Activated CD4-positive, alpha-beta T cell treated with anti-CD3 and anti-CD28 coated beads for 4 hours (primary cell): ENCODE results near the gene CHTOP.

Experiments
- DNase-seq, 2 donors: peaks; one replicate each; pipeline ENCODE4 v3.0.0-alpha.2; 2020

CHTOP gene

DNA sequence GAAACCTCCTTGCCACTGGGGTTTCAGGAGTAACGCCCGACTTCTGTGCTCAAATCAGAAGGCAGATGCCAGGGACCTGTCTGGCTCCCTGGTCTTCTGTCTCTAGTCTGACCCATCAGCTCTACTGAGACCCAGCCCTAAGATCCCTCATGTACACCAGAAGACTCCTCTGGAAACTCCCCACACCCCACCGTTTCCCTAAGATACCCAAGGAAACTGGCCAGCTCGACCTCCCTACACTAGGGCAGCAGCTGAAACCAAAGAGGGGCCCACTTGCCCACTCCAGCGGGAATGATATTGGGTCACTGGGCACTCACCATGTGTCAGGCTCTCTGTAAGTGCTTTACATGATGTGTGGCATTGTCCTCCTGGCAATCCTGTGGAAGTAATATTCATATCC lies 20.5 kb upstream of the CHTOP start:
- no peak for DNase-seq

DNA sequence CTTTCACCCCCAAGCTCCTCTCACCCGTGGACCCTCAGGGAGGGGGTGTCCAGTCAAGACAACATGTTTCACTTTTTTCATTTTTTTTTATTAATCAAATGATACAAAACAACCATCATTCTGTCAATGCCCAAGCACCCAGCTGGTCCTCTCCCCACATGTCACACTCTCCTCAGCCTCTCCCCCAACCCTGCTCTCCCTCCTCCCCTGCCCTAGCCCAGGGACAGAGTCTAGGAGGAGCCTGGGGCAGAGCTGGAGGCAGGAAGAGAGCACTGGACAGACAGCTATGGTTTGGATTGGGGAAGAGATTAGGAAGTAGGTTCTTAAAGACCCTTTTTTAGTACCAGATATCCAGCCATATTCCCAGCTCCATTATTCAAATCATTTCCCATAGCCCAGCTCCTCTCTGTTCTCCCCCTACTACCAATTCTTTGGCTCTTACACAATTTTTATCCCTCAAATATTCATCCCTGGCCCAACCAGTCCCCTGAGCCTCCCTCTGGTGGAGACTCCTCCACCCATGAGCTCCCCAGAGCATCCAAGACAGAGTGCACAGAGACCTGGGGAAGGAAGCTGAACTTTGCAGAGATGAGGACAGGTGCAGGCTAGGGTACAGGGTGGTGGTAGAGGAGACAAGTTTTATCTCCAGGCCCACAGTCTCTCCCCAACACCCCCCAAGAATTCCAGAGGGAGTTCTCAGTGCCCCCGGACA lies 19.5 kb upstream of the CHTOP start:
- DNase-seq, result no peak

DNA sequence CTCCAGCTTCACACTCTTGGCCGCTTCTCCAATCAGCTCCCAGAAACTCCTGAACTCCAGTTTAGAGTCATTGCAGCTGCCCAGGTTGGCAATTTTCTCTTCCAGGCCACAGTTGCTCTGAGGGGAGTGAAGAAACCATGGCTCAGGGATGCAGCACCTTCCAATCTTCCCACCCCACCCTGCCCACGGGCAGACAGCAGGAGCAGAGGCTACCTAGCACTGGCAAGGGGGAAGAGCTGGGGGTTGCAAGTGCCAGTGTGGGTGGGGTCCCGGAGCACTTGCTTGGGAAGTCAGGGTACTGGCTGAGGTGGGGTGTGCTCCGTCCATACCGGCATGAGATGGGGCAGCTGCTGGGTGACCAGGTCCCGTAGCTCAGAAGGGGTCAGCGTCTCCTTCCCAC lies 19.0 kb upstream of the CHTOP start:
- DNase-seq, result no peak

DNA sequence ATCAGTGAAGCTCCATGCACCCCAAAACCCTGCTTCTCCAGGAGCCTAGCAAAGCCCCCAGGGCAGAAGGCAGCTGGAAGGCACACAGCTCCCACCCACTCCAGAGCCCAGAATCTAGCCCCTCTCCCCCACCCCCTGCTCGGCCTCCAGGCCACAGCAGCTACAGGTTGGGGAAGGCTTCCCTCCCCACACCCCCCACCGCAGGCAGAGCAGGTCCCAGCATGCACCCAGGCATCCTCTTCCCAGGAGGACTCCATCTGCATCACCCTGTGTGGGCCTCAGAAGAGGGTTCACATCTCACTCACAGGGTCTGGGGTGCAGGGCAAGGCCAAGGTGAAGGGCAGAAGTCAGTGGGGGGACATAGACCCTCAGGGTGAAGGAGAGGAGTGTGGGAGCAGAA lies 18.5 kb upstream of the CHTOP start:
- DNase-seq, result no peak

DNA sequence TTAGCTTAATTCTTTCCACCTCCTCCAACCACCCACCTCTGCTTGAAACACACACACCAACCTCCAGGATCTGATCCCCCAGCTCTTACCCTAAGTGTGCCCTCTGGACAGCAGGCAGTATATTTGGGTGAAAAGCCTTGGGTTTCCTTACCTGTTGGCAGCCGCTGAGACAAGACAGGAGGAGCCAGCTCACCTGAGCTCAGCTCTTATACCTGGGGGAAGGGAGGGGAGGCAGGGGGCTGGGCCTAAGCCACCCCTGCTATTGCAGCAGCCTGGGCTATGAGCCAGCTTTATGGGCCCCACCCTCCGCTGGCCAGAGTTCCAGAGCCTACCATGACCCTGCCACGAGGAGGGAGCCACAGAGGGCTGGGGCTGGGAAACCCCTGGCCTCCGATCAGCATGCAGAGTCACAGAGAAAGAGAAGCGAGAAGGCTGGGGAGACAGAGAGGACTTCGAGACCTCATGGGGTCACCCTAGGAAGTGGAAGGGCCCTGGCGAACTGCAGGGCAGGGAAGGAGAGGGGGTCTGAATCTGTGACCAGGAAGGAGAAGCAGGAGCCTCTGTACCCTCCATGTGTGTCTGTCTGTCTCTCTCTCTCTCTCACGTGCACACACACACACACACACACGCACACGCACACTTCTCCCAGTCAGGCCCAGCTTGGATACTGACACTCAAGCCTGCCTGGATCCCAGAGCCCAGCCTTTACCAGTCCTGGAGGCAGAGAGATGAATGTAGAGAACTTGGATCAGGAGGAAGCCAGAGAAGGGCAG lies 17.5 kb upstream of the CHTOP start, which contains the start of gene S100A14:
TSS of gene S100A14 (minus strand) at position 182 of the 773 bp plus-strand sequence. CDS start 467 bp downstream, outside the sequence.
- no peak for DNase-seq

DNA sequence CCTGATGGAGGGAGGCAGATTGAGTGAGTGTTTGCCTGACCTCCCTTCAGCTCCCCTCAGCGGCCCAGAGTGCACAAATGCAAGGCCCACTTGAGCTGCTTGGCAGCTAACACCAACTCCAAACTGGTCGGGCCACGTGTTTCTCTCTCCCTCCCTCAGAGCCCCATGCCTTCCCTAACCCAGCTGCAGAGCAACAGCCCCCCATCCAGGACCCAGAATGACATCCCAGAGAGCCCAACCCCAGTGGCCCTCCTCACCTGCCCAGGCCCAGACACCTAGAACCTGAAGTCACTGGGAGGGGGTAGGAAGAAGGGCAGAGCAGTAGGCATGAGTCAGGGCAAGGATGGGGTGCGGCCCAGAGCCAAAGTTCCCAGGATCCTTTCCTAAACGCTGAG lies 17.0 kb upstream of the CHTOP start:
- no peak for DNase-seq

DNA sequence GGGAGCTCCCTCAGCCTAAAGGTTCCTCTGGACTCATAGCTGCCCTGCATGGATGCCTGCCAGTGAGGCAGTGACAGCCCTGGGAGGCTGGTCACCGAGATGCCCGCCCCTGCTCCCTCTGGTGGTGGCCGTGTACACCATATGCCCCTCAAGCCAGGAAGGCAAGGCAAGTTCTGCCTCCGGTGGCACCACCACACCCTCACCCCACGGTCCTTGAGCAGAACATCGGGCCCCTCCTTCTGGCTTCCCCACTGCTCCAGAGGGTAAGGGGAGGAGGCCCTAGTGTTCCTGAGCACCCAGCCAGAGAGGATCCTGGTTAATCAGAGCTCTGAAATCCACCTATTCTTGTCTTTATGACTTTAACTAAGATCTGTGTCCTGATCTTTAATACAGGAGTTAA lies 16.2 kb upstream of the CHTOP start:
- DNase-seq, result peak; percentile 54 to 74

DNA sequence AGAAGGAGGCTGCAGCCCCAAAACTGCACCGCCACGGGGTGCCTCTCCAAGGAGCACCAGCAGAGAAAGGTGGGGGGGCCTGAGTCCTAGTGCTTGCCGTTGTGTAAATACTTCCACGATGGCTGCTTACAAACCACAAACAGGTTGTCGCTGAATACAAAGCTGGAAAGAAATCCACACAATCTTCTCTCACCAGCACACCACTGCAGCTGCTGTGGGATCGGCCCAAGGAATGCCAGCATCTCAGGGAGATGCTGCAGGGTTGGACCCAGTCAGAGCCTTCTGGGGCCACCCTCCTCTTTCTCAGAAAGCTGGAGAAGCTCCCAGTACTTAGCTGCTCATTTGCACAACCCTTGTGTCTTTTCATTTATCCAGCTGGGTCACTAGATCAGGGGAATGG lies 14.7 kb upstream of the CHTOP start:
- no peak for DNase-seq

DNA sequence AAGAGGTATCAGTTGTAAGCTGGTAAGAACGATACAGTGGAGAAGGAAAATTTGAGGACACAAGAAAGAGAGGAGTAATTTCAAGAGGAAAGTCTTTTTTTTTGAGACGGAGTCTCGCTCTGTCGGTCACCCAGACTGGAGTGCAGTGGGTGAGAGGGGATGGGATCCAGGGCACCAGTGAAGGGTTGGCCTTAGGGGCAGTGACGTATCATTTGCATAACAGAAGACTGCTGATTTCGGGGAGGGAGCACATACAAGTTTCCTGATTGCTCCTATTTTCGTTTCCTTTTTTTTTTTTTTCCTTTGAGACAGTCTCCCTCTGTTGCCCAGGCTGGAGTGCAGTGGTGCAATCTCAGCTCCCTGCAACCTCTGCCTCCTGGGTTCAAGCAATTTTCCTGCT lies 10.8 kb upstream of the CHTOP start:
- no peak for DNase-seq

DNA sequence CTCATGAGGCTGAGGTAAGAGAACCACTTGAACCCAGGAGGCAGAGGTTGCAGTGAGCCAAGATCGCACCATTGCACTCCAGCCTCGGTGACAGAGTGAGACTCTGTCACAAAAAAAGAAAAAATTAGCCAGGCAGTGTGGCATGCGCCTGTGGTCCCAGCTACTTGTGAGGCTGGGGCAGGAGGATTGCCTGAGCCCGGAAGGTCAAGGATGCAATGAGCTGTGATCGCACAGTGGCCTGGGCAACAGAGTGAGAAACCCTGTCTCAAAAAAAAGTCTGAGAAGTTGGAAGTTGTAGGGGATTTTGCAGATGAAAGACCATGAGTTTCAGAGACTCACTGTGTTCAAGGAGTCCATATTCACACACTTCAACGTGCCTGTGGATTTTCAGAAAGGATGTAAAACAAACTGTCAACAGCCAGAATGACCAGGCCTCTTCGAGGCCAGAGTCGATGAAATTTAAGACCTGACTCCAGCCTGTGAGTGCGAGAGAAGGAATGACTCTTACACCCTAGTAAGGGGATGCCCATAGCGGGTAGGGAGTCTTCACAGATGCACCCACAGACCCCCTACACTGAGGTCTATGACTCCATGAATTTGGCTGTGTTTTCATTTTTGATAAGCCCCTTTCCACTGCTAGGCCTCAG lies 8.8 kb upstream of the CHTOP start:
- DNase-seq, result no peak

DNA sequence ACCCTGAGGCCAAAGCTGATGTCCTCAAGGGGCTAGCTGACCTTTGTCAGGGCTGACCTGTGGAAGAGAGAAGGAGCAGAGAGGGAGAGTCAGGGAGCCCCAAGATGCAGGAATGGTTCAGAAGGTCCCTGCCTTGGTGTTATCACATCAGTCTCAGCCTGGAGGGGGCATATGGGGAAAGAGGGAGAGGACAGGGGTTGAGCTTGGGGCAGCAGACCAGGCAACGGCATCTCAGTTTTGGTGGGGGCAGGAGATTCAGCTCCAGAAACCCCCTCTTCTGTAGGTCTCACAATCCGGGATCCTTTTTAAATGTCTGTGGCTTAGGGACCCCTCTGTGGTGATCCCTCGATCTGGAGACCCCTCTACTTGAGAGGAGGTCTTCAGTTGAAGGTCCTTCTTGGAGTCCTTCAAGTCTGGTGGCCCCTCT lies 7.4 kb upstream of the CHTOP start:
- no peak for DNase-seq

DNA sequence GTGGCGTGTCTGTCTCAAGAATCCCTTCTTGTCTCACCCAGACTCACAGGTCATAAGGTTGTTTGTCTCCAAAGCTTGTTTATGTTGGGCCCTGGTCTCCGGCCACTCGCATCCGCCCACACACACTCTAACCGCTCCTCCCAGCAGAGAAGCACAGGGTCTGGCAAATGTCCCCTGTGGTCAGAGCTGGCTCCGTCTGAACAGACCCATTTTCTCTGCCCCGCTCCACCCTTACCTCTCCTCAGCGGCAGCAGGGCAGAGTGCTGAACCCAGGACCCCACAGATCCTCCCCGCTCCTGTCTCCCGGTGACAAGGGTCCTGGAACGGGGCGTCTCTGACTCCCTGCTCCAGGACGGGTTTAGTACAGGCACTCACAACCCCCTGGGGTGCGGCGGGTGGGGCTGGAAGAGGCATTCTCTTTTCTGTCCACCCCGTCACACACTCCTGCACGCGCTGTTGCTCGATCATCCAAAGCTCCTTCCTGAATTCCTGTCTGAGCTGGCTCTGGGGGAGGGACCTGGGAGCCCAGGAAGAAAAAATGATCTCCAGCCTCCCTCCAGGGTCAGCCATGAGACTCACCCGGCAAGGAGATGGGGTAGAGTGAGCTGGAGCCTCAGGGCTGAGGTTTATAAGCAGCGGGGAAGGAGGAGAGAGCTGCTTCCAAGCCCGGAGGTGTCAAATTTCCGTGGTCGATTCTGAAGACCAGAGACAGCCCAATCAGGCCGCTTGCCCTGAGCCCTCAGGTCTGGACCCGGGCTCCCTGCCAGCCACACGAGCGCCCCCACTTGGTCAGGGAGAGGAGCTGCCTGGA lies 6.8 kb upstream of the CHTOP start, which contains the start of gene S100A13:
TSS of gene S100A13 (minus strand) at position 602 of the 811 bp plus-strand sequence. CDS start 1,033 bp downstream, outside the sequence.
- DNase-seq, result no peak

DNA sequence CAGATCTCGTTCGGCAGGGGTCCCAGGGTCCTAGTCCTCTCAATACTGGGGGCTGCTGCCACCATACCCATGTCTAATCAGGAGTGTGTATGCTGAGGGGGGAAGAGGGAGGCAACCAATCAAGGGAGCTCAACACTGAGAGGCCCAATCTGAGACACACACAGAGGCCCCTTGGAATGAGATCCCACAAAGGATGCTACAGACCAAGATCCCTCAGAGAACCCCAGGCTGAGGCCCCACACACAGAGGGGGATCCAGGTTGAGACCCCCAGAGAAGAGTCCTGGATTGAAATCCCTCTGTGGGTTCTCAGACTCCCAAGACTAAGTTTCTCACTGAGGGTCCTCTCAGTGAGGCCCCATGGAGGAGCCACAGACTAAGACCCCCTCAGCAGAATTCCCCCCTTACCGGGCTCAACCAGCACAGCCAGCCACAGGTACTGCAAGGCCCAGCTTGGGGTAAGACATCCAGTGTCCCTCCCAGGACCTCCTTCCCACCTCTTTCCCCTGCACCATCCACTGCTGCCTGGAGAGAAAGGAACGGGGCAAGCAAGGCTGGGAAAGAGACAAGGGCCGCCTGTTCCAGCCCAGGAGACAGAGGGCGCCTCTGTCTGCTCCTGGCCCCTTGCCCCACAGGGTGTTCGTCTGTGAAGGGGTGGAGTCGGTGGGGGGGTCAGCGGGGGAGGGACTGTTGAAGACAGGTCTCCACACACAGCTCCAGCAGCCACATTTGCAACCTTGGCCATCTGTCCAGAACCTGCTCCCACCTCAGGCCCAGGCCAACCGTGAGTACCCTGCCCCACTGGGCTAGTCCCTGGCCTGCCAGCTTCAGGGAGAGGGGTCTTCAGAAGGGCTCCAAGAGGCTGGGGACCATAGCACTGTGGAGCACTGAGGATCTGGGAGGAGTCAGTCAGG lies 5.9 kb upstream of the CHTOP start, which contains the start of gene S100A1:
TSS of gene S100A1 (plus strand) at position 720 of the 912 bp plus-strand sequence. CDS start 2,088 bp downstream, outside the sequence.
- no peak for DNase-seq

DNA sequence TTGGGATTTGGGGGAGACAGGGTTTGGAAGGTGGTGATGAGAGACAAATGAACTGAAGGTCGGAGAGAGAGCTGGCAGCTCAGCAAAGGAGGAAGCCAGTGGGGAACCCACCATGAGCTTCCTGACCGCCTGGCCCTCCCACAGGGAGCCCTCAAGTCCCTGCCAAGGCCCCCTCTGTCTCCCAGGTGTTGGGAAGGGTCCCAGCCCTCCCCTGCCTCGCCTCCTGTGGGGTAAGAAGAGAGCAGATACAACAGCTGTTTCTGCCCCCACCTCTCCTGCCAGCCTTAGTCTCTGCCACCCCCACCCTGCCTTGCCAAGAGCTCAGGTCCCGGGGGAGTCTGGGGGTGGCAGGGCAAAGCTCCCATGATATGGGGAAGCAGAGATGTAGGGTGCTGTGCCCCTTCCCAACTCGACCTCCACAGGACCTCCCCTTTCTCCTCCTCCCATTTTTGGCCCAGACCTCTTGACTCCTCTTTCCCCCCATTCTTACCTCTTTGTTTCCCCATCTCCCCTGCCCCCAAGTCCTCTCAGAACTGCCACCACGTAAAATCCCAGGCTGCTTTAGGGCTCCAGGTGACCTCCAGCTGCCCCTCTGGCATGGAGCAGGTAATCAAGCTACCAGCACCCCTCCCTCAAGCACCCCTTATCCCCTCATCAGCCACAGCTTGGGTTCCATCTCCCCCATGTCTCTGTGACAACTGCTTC lies 5.1 kb upstream of the CHTOP start:
- DNase-seq, result no peak

DNA sequence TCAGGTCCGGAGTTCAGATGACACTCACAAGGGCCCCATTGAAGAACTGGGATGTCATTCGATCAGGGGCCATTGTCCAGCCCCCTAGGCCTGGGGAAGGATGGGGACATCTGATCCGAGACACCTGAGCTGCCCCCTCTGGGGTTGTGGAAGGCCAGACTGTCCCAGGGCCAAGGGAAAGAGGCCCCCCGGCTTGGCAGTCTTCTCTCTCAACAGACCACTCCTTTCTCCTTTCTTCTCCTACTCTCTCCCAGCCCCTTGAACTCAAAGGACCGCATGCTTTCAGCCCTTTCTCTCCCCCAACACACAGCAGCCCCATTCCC lies 4.6 kb upstream of the CHTOP start:
- no peak for DNase-seq

DNA sequence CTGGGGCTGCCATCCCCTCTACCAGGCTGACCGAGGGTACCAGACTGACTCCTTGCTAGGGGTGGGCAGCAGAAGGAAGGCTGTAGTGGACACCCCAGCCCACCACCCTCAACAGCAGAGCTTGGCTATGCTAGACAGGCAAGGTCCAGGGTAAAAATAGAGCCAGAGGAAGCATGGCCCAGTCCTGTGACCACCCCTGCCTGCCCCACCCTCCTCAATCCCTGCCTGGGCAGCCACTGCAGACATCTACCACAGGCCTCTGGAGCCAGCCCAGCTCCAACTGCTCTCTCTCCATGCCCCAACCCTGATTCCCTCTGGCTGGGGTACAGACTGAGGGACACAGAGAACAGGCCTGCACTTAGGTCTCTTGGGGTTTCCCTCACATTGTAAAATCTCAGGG lies 3.9 kb upstream of the CHTOP start:
- DNase-seq, result no peak

DNA sequence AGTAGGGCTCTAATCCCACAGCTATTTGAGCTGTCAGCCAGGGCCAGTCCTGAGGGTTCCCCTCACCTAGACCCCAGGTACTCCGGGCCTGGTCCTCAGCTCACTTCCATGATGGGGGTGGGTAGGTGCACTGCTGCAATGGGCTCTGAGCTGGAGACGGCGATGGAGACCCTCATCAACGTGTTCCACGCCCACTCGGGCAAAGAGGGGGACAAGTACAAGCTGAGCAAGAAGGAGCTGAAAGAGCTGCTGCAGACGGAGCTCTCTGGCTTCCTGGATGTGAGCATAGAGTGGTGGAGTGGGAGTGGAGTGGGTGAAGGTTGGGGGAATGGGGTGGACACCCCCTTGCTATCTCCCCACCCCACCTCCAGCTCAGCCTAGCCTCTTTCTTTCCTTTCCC lies 3.5 kb upstream of the CHTOP start:
- no peak for DNase-seq

DNA sequence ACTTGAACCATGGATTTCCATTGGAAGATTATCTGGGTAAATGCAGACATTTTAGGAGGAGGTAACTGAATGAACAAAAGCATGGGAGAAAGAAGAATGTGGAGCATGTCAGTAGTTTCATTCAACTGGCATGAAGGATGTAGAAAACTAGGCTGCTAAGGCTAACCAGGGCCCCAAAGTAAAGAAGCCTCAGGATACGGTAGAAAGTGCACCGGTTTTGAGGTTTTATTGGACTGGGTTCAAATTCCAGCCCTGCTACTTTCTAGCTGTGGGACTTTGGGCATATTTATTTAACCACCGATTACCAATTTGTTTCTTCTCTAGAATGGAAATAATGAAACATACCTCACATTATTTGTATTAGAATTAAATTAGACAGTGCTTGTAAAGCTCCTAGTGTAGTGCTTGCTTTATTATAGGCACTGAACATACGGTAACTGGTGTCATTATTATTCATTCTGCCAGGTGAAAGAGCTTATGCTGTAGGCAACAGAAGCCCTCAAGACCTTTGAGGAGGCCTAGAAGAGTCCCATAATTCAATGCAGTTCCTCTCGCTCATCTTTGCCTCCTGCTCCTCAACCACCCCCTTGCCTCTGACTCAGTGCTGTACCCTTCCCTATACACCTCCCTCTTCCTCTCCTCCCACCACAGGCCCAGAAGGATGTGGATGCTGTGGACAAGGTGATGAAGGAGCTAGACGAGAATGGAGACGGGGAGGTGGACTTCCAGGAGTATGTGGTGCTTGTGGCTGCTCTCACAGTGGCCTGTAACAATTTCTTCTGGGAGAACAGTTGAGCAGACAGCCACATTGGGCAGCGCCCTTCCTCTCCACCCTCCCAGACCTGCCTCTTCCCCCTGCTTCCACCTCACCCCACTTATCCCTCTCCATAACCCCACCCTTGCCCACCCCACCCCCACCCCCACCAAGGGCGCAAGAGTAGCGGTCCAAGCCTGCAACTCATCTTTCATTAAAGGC lies 2.5 kb upstream of the CHTOP start:
- DNase-seq, result no peak

DNA sequence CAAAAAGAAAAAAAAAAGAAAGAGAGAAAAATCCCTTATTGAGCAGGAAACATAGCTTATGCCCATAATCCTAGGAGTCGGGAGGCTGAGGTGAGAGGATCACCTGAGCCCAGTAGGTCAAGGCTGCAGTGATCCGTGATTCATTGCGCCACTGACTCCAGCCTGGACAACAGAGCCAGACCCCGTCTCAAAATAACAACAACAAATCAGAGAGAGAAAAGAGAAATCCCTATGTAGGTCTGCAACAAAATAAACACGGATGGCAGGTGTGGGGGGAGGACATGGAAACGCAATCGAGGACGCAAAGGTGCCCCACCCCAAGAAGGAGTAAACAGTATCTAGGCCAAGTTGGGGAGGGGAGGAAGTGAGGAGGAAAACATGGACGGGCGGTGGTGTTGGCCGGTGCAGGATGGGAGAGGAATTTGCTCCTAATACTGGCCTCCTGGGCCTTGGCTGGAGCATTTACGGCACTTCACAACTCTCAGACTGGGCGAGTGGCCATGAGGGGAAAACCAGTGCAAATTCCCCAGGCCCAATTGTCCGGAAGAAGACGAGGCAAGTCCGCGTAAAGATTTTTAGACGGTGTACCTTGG lies 609 bp upstream of the CHTOP start:
- DNase-seq, result no peak
